Glutamatergic neuron (in vitro differentiated cells): ENCODE results near the gene SEC11C. TPM values are rescaled to one million over a fixed set of nuclear protein-coding genes. Genes with fewer than 3 reads are reported as not detected.

Experiments
- DNase-seq: peaks from one replicate; pipeline ENCODE4 v3.0.0; 2022
- H3K27ac Mint-ChIP-seq: one replicate; pipeline ENCODE4 v1.8.0; 2020; ENCODE audit warnings: mild to moderate bottlenecking, mixed read lengths, inconsistent platforms; ENCODE audit not compliant: unreplicated experiment
- H3K27me3 Mint-ChIP-seq: one replicate; pipeline ENCODE4 v1.8.0; 2020; ENCODE audit warnings: mild to moderate bottlenecking, moderate library complexity, mixed read lengths, inconsistent platforms; ENCODE audit not compliant: unreplicated experiment
- H3K36me3 Mint-ChIP-seq: one replicate; pipeline ENCODE4 v1.8.0; 2020; ENCODE audit warnings: mild to moderate bottlenecking, mixed read lengths, inconsistent platforms; ENCODE audit not compliant: unreplicated experiment
- H3K4me1 Mint-ChIP-seq: one replicate; pipeline ENCODE4 v1.8.0; 2020; ENCODE audit warnings: mild to moderate bottlenecking, low read depth, mixed read lengths, inconsistent platforms; ENCODE audit not compliant: unreplicated experiment
- H3K4me3 Mint-ChIP-seq: one replicate; pipeline ENCODE4 v1.8.0; 2020; ENCODE audit warnings: mild to moderate bottlenecking, mixed read lengths, inconsistent platforms; ENCODE audit not compliant: unreplicated experiment
- H3K9me3 Mint-ChIP-seq: one replicate; pipeline ENCODE4 v1.8.0; 2020; ENCODE audit warnings: mild to moderate bottlenecking, moderate library complexity, mixed read lengths, inconsistent platforms; ENCODE audit not compliant: unreplicated experiment
- CTCF ChIP-seq: fragments of 200-600 bp; sonication (generic); IDR thresholded peaks from one replicate; pipeline ENCODE4 v1.5.0; 2021; ENCODE audit not compliant: partially characterized antibody, unreplicated experiment
- total RNA-seq: library from RNA; stranded (reverse); fragmentation: NEBNext Ultra II Directional; extraction: Animal tissue kit (Norgen Biotek cat#: 25700); gene quantifications from one replicate; pipeline ENCODE4 v1.2.1, GENCODE V29; 2021; ENCODE audit not compliant: unreplicated experiment

SEC11C gene
- total RNA-seq, 1 donor from 2014 or later, result 77.7 TPM

GRCh38 chr18:59159986-59160385 is 20.3 kb downstream of the SEC11C start:
- DNase-seq, result no peak
- Mint-ChIP-seq H3K4me1 (no peaks in the 10 kb centered on the region), H3K27ac (no peak overlapping the region), H3K9me3 (no peaks in the 10 kb centered on the region), H3K4me3 (no peak overlapping the region), H3K27me3 (peaks cover 2% of the 10 kb centered on the region), H3K36me3 (no peaks in the 10 kb centered on the region)
- no peak for TF ChIP-seq CTCF

DNA sequence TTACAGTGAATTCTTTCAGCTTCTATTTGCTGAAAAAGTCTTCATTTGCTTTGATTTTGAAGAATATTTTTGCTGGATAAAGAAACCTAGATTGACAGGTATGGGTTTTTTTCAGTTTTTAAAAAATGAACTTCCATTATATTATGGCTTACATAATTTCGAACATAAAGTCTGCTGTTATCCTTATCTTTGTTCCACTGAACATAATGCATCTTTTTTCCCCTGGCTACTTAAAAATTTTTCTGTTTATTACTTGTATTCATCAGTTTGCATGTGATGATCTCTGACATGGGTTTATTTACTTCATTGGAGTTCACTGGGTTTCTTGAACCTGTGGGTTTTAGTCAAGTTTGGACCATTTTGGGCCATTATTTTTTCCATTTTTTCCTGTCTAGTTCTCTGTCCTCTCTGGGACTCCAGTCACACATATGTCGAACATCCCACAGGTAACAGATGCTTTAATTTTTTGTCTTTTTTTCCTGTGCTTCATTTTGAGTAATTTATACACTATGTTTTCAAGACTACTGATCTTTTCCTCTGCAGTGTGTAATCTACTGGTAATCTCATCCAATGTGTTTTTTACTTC is 33.1 kb downstream of the SEC11C start:
- Mint-ChIP-seq H3K36me3 (peaks cover 37% of the 10 kb centered on the region), H3K4me1 (no peaks in the 10 kb centered on the region), H3K27me3 (peaks cover 2% of the 10 kb centered on the region), H3K9me3 (peaks cover 10% of the 10 kb centered on the region), H3K4me3 (no peak overlapping the region), H3K27ac (no peak overlapping the region)
- no peak for TF ChIP-seq CTCF
- DNase-seq, result no peak

DNA sequence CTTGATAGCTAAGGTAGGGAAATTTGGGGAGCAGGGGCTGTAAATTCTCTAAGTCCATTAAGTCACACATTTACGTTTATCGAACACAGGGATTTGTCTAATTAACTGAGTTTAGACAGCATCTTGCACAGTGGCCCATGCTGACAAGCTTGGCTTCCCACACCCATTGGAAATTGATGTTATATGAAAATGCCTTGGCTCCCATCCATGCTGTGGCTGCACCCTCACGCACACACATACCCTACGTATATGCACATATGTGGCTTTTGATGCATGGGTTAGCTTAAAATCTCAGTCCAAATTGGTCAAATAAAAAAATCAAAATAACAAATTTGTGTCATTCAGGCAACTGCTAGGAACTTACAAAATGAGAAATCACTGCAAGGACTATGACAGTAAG is 37.8 kb downstream of the SEC11C start:
- Mint-ChIP-seq H3K27me3 (peaks cover 5% of the 10 kb centered on the region), H3K4me3 (no peak overlapping the region), H3K9me3 (peaks cover 8% of the 10 kb centered on the region), H3K27ac (no peak overlapping the region), H3K4me1 (no peaks in the 10 kb centered on the region), H3K36me3 (peaks cover 27% of the 10 kb centered on the region)
- DNase-seq, result no peak
- TF ChIP-seq CTCF, result no peak

- Mint-ChIP-seq H3K36me3 (peaks cover 4% of the 10 kb centered on the region), H3K4me1 (no peaks in the 10 kb centered on the region), H3K27ac (no peak overlapping the region), H3K4me3 (no peak overlapping the region), H3K27me3 (peaks cover 9% of the 10 kb centered on the region), H3K9me3 (no peaks in the 10 kb centered on the region)
- TF ChIP-seq CTCF, result no peak
- DNase-seq, result no peak
Observed at GRCh38 chr18:59180150-59180845, 40.6 kb downstream of the SEC11C start.

DNA sequence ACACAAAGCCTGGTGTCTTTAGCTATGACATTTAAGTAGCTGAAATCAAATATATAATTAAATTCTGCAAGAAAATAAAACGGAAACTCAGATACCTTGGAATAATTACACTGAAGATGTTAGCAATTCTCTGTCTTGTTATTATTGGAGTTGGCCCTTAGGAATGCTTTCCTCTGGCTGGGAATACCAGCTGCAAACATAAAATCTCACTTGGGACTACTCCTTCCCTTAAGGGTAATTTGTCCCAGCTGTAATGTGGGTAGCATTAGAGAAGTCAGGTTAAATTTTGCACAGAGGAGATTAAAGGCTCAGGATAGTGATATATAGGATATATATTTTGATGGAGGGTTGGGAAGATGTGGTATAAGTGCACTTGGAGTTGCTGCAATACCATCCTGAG is 43.0 kb downstream of the SEC11C start:
- H3K9me3 Mint-ChIP-seq, result no peaks in the 10 kb centered on the region
- DNase-seq, result no peak
- H3K27me3 Mint-ChIP-seq, result peaks cover 7% of the 10 kb centered on the region
- H3K27ac Mint-ChIP-seq, result no peak overlapping the region
- no peak overlapping the region for H3K4me3 Mint-ChIP-seq
- H3K4me1 Mint-ChIP-seq, result no peaks in the 10 kb centered on the region
- H3K36me3 Mint-ChIP-seq, result no peaks in the 10 kb centered on the region
- no peak for TF ChIP-seq CTCF
